HG03342 (cell line): ENCODE data around the gene OR10P1.
A peak's percentile ranks its signal among the peaks of the same experiment; 100 is the strongest.
"Not testable (repeated sequence)": the region's sequence is repeated elsewhere in the genome, so short reads cannot be mapped to it uniquely, and the experiment has no call there.

Experiments
- ATAC-seq: cut with Tn5 transposase; IDR thresholded peaks from one replicate; pipeline ENCODE4 v1.9.1; 2021; ENCODE audit warnings: mild to moderate bottlenecking, moderate library complexity; ENCODE audit not compliant: unreplicated experiment

Gene OR10P1, protein sequence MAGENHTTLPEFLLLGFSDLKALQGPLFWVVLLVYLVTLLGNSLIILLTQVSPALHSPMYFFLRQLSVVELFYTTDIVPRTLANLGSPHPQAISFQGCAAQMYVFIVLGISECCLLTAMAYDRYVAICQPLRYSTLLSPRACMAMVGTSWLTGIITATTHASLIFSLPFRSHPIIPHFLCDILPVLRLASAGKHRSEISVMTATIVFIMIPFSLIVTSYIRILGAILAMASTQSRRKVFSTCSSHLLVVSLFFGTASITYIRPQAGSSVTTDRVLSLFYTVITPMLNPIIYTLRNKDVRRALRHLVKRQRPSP

DNA sequence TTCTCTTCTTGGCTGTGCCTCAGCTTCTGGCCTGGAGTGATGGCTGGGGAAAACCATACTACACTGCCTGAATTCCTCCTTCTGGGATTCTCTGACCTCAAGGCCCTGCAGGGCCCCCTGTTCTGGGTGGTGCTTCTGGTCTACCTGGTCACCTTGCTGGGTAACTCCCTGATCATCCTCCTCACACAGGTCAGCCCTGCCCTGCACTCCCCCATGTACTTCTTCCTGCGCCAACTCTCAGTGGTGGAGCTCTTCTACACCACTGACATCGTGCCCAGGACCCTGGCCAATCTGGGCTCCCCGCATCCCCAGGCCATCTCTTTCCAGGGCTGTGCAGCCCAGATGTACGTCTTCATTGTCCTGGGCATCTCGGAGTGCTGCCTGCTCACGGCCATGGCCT is at the start of gene OR10P1:
OR10P1 (plus strand) TSS at position 40 of the 400 bp plus-strand sequence; CDS start at position 40, 0 bp downstream.
- ATAC-seq = no peak

GRCh38 chr12:55590152-55590551 is 46.5 kb upstream of the OR10P1 start:
- ATAC-seq = not testable (repeated sequence)

- no peak for ATAC-seq
These were observed 28.7 kb upstream of the OR10P1 start for GRCh38 chr12:55607821-55608594.

- ATAC-seq = no peak
These were observed 26.1 kb upstream of the OR10P1 start for GRCh38 chr12:55610598-55610997.

- ATAC-seq = no peak
These were observed 24.0 kb upstream of the OR10P1 start for GRCh38 chr12:55612646-55613045.

- ATAC-seq = no peak
These were observed 21.9 kb upstream of the OR10P1 start for GRCh38 chr12:55614764-55615163.

DNA sequence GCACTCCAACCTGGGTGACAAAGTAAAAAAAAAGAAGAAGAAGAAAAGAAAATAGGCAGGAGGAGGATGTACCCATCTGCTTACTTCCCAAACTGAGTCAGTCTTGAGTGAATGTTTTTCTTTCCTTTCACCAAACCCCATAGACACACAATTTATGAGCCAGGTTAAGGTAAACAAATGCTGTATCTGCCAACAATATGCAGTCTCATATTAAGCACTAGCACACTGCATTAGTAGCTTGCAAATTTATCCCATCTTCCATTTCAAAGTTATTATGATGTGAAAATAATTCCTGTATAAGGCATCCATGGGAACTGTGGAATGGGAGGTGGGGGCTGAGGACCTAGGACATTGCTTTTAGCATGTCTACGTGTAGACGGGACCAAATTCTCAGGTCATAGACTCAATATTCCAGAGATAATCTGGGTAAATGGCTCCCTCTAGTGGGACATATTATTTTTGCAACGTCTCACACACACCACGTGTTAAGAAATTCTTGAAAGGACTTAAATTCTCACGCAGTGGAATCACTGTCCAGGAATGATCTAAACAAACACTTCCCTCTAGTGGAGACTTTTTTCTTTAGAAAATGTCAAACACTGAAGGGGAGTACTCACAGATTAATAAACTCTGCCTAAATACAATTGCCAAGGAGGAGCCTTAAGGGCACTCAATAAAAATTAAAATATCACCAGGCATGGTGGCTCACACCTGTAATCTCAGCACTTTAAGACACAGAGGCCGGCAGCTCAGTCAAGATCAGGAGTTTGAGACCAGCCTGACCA is 17.1 kb upstream of the OR10P1 start:
- peak; percentile 74 for ATAC-seq

- peak; percentile 45 for ATAC-seq
These were observed 12.6 kb upstream of the OR10P1 start for GRCh38 chr12:55624056-55624455.

- no peak for ATAC-seq
These were observed 10.5 kb upstream of the OR10P1 start for GRCh38 chr12:55626154-55626553.

DNA sequence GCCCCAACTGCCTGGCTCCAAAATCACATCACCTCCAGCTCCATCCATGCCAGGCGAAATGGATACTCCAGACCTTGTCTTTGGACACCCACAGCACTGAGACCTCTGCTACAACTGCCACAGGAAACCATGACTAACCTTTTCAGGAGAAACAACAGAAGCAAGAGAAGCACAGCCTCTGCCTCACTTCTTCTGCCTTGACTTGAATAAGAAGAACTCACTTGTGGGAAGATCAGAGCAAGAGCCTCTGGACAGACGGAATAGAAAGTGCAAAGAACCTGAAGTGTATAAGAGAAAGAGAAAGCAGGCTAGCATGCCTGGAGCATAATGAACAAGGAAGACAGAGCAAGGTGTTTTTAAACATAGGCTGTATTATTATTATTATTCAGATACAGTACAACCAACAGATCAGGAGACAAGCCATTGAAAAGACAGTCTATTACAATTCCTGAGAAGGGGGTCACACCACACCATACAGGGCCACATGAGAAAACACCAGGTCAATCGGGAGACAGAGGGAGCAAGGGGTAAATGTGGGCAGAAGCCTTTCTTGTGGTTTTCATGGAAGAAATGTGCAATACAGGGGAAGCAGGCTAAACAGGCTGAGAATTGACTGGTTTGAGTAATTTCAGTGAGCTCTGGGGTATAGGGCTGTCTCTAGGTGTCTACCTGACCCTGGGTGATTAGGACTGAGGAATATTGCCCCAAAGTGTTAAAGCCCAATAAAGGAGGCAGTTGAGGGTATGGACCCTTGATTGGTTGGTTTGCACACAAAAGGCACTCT is 7.4 kb upstream of the OR10P1 start:
- ATAC-seq = no peak

DNA sequence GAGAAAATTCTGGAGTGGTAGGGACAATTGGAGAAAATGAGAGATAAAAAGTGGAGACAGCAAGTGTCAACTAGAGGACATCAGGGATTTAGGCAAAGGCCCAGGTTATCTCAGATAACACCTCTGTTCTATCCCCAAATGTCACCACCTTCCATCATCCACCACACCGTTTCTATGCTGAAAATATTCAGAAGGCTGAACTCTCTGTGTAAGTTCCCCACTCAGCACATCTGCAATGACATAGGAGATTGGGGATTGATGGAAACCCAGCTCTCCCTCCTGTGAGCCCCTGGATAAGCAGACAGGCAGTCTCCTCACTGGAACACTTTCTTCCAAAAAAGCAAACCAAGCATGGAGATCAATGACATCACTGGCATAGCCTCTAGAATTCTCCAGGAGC is 5.6 kb upstream of the OR10P1 start:
- ATAC-seq = no peak

DNA sequence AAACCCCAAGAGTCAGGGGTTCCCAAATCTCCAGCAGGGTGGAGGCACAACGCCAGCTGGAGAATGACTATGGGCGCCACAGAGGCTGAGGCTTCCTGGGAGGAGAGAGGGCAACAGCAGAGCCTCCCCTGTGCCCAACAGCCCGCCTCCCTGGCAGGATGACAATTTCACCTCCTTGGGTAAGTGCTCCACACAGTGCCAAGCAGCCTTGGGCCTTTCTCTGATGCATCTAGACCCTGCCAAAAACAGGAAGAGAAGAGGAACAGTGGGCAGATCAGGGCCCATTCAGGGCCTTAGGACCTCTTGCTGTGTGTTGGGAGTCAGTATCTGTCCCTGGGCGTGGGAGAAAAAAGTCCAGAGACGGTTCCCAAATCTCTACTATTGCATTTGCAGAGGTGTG is 5.0 kb upstream of the OR10P1 start:
- no peak for ATAC-seq

GRCh38 chr12:55633151-55633550 is 3.5 kb upstream of the OR10P1 start:
- no peak for ATAC-seq

- ATAC-seq = no peak
These were observed 506 bp upstream of the OR10P1 start for GRCh38 chr12:55636116-55636655.

- no peak for ATAC-seq
These were observed 775 bp downstream of the OR10P1 start for GRCh38 chr12:55637467-55637866.

GRCh38 chr12:55641595-55641994 is 4.9 kb downstream of the OR10P1 start:
- no peak for ATAC-seq

DNA sequence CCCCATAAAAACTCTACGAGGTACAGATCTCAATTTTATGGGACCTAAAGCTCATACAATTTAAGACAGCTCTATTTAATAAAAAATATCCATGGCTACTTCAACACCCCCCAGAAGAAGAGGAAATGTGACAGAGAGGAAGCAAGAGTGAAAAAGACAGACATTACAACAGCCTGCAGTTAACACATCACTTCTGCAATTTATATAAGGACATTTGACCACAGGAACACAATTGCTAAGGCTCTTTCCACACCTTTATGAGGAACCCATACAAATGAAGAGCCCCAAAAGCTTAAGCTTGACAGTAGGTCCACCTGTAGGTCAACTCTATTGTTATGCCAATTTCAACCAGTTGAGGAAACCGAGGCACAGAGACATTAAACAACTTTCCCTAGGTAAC is 5.6 kb downstream of the OR10P1 start:
- no peak for ATAC-seq

DNA sequence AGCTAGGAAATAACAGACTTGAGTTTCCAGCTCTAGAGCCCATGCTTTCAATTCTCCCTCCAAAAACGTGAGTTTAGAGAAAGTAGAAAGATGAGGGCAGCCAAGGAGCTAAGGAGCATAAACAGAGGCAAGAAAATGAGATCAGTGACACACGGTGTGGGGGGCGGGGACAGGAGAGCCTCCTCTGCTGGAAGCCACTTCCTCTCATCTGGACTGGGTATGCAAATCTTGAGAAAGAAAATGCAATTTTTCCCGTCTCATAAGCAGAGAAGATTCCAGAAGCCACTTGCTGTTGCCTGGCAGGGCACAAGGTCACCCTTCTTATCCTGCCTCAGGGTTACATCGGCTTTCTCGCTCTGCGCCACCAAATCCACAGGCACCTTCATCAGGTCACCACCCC is 6.0 kb downstream of the OR10P1 start:
- ATAC-seq = peak; percentile 30

GRCh38 chr12:55644591-55644990 is 7.9 kb downstream of the OR10P1 start:
- no peak for ATAC-seq

- ATAC-seq = no peak
These were observed 10.3 kb downstream of the OR10P1 start for GRCh38 chr12:55647027-55647426.
